Astrocyte of the spinal cord (primary cell): Measurements from ENCODE around the gene BTBD9.
A peak's percentile ranks its signal among the peaks of the same experiment; 100 is the strongest.

ENCODE experiments used
- DNase-seq: peaks from one replicate; pipeline ENCODE4 v3.0.0; 2011; ENCODE audit warnings: low read depth, low spot score
- H3K4me3 ChIP-seq: 2 replicates; pipeline ENCODE4 v1.5.1; 2011; ENCODE audit warnings: low read depth, mild to moderate bottlenecking, low read length, moderate library complexity
- CTCF ChIP-seq: IDR thresholded peaks from 2 replicates; pipeline ENCODE4 v1.5.1; 2012; ENCODE audit warnings: low read depth, mild to moderate bottlenecking, low read length, inconsistent platforms
- in situ Hi-C: cut with HindIII; loops from 2 replicates; pipeline ENCODE4 v1.10.0; 2017; ENCODE audit warnings: low sequenced_read_pairs

Gene BTBD9

GRCh38 chr6:38673397-38674165 lies 33.9 kb upstream of the BTBD9 start:
- in situ Hi-C loops: no loop called here
- no peak for TF ChIP-seq CTCF
- H3K4me3 ChIP-seq: no peak overlapping the region
- DNase-seq: no peak

- H3K4me3 ChIP-seq: no peak overlapping the region
- peak; percentile 63 for DNase-seq
- in situ Hi-C loops: no loop called here
- TF ChIP-seq CTCF: peak; percentile 79
These were observed 32.2 kb upstream of the BTBD9 start for GRCh38 chr6:38671885-38672467.

GRCh38 chr6:38658418-38659167 lies 18.9 kb upstream of the BTBD9 start:
- no peak for DNase-seq
- no peak for TF ChIP-seq CTCF
- H3K4me3 ChIP-seq: no peak overlapping the region
- in situ Hi-C loops: no loop called here

- no peak for TF ChIP-seq CTCF
- H3K4me3 ChIP-seq: no peak overlapping the region
- in situ Hi-C loops: no loop called here
- no peak for DNase-seq
These were observed 17.2 kb upstream of the BTBD9 start for GRCh38 chr6:38656896-38657295.

GRCh38 chr6:38654263-38654662 lies 14.5 kb upstream of the BTBD9 start:
- no peak overlapping the region for H3K4me3 ChIP-seq
- TF ChIP-seq CTCF: no peak
- DNase-seq: no peak
- in situ Hi-C loops: no loop called here

GRCh38 chr6:38651121-38651784 lies 11.5 kb upstream of the BTBD9 start:
- TF ChIP-seq CTCF: no peak
- DNase-seq: no peak
- no peak overlapping the region for H3K4me3 ChIP-seq
- in situ Hi-C loops: no loop called here
